Measurements from ENCODE around the gene PPM1E. TPM values are rescaled to one million over a fixed set of nuclear protein-coding genes. Genes with fewer than 3 reads are reported as not detected.

Gene PPM1E
- total RNA-seq, 3 donors from 2014 or later, result under 0.01 to 0.44 (median 0.16) TPM

DNA sequence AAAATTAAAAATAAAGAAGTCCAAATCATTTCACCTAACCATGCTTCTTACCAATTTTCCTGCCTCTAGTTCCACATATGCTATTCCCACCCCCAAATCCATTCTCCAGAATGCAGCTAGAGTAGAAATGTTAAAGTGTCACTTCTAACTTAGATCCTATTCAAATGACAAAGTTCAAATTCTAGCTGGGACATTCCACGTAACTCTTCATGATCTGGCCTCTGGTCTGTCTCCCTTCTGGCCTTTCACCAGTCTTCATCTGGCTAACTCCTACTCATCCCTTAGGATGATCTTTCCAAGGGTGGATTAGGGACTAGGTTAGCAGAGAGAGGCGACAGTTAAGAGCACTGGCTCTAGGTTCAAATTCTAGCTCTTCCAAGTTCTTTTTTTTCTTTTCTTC lies 253.1 kb downstream of the PPM1E start:
- no peak for TF ChIP-seq POLR2AphosphoS5 (IDR thresholded peaks at IDR 0.05)
- DNase-seq (ENCODE audit: low spot score in 2 of 2), result no peak
- no peak overlapping the region for H3K4me3 ChIP-seq
- H3K27me3 ChIP-seq, result no peaks in the 10 kb centered on the region
- H3K9me3 ChIP-seq, result no peaks in the 10 kb centered on the region
- H3K4me1 ChIP-seq, result no peaks in the 10 kb centered on the region
- no peak overlapping the region for H3K27ac ChIP-seq
- H3K36me3 ChIP-seq, result no peaks in the 10 kb centered on the region
- intact Hi-C loops (cut with DNase I; ENCODE audit: low total_unique reads), result loop anchor here (10.0 kb wide), 1 partner anchor 484 kb away; no protein-coding TSS in a partner anchor

DNA sequence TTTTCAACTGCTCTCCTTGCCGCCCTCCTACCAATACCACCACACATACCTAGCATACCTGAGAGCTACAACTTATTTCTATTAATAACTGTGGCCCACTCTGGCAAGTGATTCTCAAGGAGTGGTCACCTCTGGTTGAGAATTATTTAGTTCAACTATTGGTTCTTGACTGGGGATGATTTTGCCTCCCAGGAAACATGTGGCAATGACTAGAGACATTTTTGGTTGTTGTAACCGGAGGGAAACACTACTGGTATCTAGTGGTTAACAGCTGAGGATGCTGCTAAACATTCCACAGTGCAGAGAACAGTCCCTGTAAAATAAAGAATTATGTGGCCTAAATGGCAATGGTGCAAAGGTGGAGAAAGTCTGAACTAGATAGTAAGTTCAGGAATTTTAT lies 254.4 kb downstream of the PPM1E start:
- intact Hi-C loops (cut with DNase I; ENCODE audit: low total_unique reads), result no loop called here
- H3K36me3 ChIP-seq, result no peaks in the 10 kb centered on the region
- TF ChIP-seq, protein P1, sequence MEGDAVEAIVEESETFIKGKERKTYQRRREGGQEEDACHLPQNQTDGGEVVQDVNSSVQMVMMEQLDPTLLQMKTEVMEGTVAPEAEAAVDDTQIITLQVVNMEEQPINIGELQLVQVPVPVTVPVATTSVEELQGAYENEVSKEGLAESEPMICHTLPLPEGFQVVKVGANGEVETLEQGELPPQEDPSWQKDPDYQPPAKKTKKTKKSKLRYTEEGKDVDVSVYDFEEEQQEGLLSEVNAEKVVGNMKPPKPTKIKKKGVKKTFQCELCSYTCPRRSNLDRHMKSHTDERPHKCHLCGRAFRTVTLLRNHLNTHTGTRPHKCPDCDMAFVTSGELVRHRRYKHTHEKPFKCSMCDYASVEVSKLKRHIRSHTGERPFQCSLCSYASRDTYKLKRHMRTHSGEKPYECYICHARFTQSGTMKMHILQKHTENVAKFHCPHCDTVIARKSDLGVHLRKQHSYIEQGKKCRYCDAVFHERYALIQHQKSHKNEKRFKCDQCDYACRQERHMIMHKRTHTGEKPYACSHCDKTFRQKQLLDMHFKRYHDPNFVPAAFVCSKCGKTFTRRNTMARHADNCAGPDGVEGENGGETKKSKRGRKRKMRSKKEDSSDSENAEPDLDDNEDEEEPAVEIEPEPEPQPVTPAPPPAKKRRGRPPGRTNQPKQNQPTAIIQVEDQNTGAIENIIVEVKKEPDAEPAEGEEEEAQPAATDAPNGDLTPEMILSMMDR (IDR thresholded peaks at IDR 0.05), result no peak
- TF ChIP-seq POLR2A (IDR thresholded peaks at IDR 0.05) (no peak), POLR2AphosphoS5 (IDR thresholded peaks at IDR 0.05) (no peak)

DNA sequence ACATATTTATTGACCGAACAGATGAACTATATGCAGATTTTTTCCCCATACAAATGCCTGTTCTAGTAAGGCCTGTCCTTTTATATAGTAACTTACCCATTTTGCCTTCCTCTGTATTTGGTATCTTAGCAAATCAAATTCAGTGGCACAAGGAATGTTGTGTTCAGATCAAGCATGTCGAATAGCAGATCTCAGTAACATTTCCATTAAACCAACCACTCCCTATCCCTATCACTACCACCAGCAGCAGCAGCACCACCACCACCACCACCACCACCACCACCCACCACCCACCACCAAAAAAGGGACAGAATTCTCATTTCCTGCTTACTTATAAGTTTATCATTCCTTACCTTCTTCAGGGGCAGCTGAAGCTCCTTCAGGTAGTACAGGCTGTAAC lies 256.3 kb downstream of the PPM1E start:
- H3K27me3 ChIP-seq, result no peaks in the 10 kb centered on the region
- H3K9me3 ChIP-seq, result no peaks in the 10 kb centered on the region
- no peak overlapping the region for H3K27ac ChIP-seq
- H3K4me1 ChIP-seq, result no peaks in the 10 kb centered on the region
- H3K4me3 ChIP-seq, result no peak overlapping the region
- intact Hi-C loops (cut with DNase I; ENCODE audit: low total_unique reads), result no loop called here
- DNase-seq (ENCODE audit: low spot score in 2 of 2), result no peak
- no peaks in the 10 kb centered on the region for H3K36me3 ChIP-seq
- TF ChIP-seq POLR2A (IDR thresholded peaks at IDR 0.05), result no peak
- TF ChIP-seq POLR2AphosphoS5 (IDR thresholded peaks at IDR 0.05), result no peak
- TF ChIP-seq, protein P1 (IDR thresholded peaks at IDR 0.05), result no peak

More for the DNA sequence above, 254.4 kb downstream of the PPM1E start:
- no peaks in the 10 kb centered on the region for H3K4me1 ChIP-seq
- no peak overlapping the region for H3K27ac ChIP-seq
- H3K4me3 ChIP-seq, result no peak overlapping the region
- H3K27me3 ChIP-seq, result no peaks in the 10 kb centered on the region
- no peak for DNase-seq (ENCODE audit: low spot score in 2 of 2)
- H3K9me3 ChIP-seq, result no peaks in the 10 kb centered on the region

DNA sequence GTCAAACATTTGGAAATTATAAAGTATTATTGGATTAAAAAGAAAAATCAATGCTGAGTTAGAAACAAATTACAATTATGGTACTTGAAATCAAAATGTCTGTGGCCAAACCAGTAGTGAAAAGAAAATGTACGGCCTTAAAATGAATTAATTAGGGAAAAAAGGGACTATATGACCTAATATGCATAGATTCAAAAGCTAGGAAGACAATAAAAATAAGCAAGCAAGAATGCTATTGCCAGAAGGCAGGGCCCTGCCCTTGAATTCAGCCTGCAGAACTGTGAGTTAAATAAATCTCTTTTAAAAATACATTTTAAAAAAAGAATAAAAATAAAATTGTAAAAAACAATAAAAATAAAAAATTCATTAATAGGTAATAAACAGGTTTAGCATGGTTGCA lies 262.4 kb downstream of the PPM1E start:
- TF ChIP-seq, protein P1 (IDR thresholded peaks at IDR 0.05), result no peak
- TF ChIP-seq POLR2AphosphoS5 (IDR thresholded peaks at IDR 0.05) (no peak), POLR2A (IDR thresholded peaks at IDR 0.05) (no peak)
- DNase-seq (ENCODE audit: low spot score in 2 of 2), result no peak
- Histone ChIP-seq H3K36me3 (no peaks in the 10 kb centered on the region), H3K4me3 (no peak overlapping the region), H3K4me1 (no peaks in the 10 kb centered on the region), H3K9me3 (no peaks in the 10 kb centered on the region), H3K27me3 (no peaks in the 10 kb centered on the region), H3K27ac (no peak overlapping the region)
- intact Hi-C loops (cut with DNase I; ENCODE audit: low total_unique reads), result no loop called here

DNA sequence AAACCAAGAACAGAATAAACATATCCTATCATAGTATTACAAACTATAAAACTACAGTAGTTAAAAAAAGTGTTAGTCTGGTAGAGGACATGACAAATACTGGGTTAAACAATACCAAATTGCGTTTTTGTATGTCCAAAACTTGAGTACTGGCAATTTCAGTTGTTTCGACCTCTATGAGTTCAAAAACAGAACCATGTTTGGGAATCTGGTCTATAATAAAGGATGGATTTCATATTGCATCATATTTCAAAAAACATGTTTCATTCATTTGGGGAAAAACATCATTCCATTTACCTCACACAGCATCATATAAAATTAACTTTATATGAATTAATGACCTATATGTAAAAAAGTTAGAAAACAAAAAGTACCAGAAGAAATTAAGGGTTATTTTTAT lies 269.3 kb downstream of the PPM1E start:
- H3K4me3 ChIP-seq, result no peak overlapping the region
- H3K4me1 ChIP-seq, result peaks cover 0 to 4% of the 10 kb centered on the region in 2 donors
- no peaks in the 10 kb centered on the region for H3K27me3 ChIP-seq
- no peak for DNase-seq (ENCODE audit: low spot score in 2 of 2)
- no peaks in the 10 kb centered on the region for H3K36me3 ChIP-seq
- no peak for TF ChIP-seq POLR2AphosphoS5 (IDR thresholded peaks at IDR 0.05)
- TF ChIP-seq POLR2A (IDR thresholded peaks at IDR 0.05), result no peak
- TF ChIP-seq, protein P1 (IDR thresholded peaks at IDR 0.05), result no peak
- intact Hi-C loops (cut with DNase I; ENCODE audit: low total_unique reads), result no loop called here
- no peaks in the 10 kb centered on the region for H3K9me3 ChIP-seq
- no peak overlapping the region for H3K27ac ChIP-seq

All from breast epithelium (tissue), 4 donors.